ENCODE measurements around the gene NRCAM.

DNA sequence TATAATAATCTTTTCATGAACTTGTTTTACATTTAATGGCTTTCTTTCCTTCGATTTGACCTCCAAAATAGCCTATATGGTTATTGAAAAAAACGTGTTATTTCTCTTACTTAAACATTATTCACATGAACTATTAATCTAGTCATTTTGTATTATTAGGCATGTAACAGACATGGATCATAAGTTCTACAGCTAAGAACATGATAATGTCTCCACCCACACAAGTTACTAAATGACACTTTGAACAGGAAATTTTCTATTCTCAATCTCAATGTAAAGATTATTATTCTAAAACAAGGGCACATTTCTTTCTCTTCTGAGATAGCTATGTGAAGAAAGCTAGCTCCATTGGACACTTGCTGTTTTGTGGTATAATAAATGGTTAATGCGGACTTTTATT is 336.0 kb downstream of the NRCAM start:
- TF ChIP-seq, protein P1, sequence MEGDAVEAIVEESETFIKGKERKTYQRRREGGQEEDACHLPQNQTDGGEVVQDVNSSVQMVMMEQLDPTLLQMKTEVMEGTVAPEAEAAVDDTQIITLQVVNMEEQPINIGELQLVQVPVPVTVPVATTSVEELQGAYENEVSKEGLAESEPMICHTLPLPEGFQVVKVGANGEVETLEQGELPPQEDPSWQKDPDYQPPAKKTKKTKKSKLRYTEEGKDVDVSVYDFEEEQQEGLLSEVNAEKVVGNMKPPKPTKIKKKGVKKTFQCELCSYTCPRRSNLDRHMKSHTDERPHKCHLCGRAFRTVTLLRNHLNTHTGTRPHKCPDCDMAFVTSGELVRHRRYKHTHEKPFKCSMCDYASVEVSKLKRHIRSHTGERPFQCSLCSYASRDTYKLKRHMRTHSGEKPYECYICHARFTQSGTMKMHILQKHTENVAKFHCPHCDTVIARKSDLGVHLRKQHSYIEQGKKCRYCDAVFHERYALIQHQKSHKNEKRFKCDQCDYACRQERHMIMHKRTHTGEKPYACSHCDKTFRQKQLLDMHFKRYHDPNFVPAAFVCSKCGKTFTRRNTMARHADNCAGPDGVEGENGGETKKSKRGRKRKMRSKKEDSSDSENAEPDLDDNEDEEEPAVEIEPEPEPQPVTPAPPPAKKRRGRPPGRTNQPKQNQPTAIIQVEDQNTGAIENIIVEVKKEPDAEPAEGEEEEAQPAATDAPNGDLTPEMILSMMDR (IDR thresholded peaks at IDR 0.05) = no peak
- TF ChIP-seq POLR2A (IDR thresholded peaks at IDR 0.05) (no peak), EP300 (IDR thresholded peaks at IDR 0.05) (no peak), POLR2AphosphoS5 (IDR thresholded peaks at IDR 0.05) (no peak)

Data from sigmoid colon (tissue), 4 donors.